Transverse colon (tissue), 4 donors: ENCODE results near the gene B3GNT7. TPM values are rescaled to one million over a fixed set of nuclear protein-coding genes. Genes with fewer than 3 reads are reported as not detected.

ENCODE experiments used
- DNase-seq: peaks from one replicate; pipeline ENCODE4 v3.0.0-alpha.2; 2019
- H3K27ac ChIP-seq, 4 donors: fragments of 200-600 bp; sonication (generic); 2 replicates each; pipeline ENCODE4 v1.5.1; 2016 to 2018; ENCODE audit warnings: inconsistent platforms in 4 of 4
- H3K27me3 ChIP-seq: fragments of 200-600 bp; sonication (generic); 2 replicates; pipeline ENCODE4 v1.5.1; 2017; ENCODE audit warnings: inconsistent platforms
- H3K36me3 ChIP-seq, 4 donors: fragments of 200-600 bp; sonication (generic); 2 replicates each; pipeline ENCODE4 v1.5.1; 2017 to 2019; ENCODE audit warnings: inconsistent platforms in 4 of 4
- H3K4me1 ChIP-seq, 4 donors: fragments of 200-600 bp; sonication (generic); 2 replicates each; pipeline ENCODE4 v1.5.1; 2017 to 2020; ENCODE audit warnings: inconsistent platforms in 4 of 4
- H3K4me3 ChIP-seq, 4 donors: fragments of 200-600 bp; sonication (generic); 1 replicate in 1 of 4; 2 replicates in 3 of 4; pipeline versions ENCODE4 v1.5.1 to v1.6.1; 2017 to 2019; ENCODE audit warnings: inconsistent platforms in 4 of 4
- H3K9me3 ChIP-seq, 2 donors: fragments of 200-600 bp; sonication (generic); 2 replicates each; pipeline ENCODE4 v1.5.1; 2017 to 2019; ENCODE audit warnings: inconsistent platforms in 2 of 2
- EP300 ChIP-seq: sonication (generic); formaldehyde crosslinking; IDR thresholded peaks from one replicate; pipeline ENCODE4 v1.6.1; 2017; ENCODE audit warnings: antibody characterized with exemption, low read depth
- POLR2A ChIP-seq: fragments of 450-650 bp; IDR thresholded peaks from one replicate; pipeline ENCODE4 v1.6.1; 2016; ENCODE audit warnings: antibody characterized with exemption, mild to moderate bottlenecking, moderate library complexity
- POLR2AphosphoS5 ChIP-seq, 3 donors: sonication (generic); formaldehyde crosslinking; IDR thresholded peaks; one replicate each; pipeline ENCODE4 v1.6.1; 2016; ENCODE audit warnings: antibody characterized with exemption in 3 of 3
- WGBS, 2 donors: methylation state at CpG; one replicate each; pipeline ENCODE4 v1.1.5; 2018; ENCODE audit warnings: low coverage in 1 of 2; 5-methylcytosine and 5-hydroxymethylcytosine counted together
- in situ Hi-C, 4 donors: fragments of 200-750 bp; cut with MboI; loops; one replicate each; pipeline versions ENCODE4 v1.15.0 to v1.15.1; 2017; ENCODE audit warnings: low sequenced_read_pairs in 3 of 4, low pct_ligation_motif_present in 1 of 4, low pct_unique_long_range_greater_than_20kb in 1 of 4
- intact Hi-C: fragments of 100-400 bp; cut with DNase I; formaldehyde crosslinking; loops from one replicate; pipeline ENCODE4 v1.15.1; 2023; ENCODE audit warnings: low total_unique reads
- total RNA-seq, 4 donors: library from RNA; depleted of rRNA; stranded (reverse); fragments of >200 nt; gene quantifications; one replicate each; pipeline ENCODE4 v1.1.0, GENCODE V29; 2016
- TF ChIP-seq, protein P1 (sequence below), 5 experiments: fragments of 200-600 bp in 3 of 5; fragments of 450-650 bp in 2 of 5; sonication (generic) in 3 of 5; IDR thresholded peaks; 1 replicate in 2 of 5; 2 replicates in 3 of 5; pipeline ENCODE4 v1.5.1; 2016 to 2017; ENCODE audit warnings: antibody characterized with exemption in 5 of 5, inconsistent platforms in 3 of 5, mild to moderate bottlenecking in 2 of 5, moderate library complexity in 1 of 5

The B3GNT7 gene
- total RNA-seq, 4 donors from 2014 or later: 41.8 to 113 (median 55.2) TPM

DNA sequence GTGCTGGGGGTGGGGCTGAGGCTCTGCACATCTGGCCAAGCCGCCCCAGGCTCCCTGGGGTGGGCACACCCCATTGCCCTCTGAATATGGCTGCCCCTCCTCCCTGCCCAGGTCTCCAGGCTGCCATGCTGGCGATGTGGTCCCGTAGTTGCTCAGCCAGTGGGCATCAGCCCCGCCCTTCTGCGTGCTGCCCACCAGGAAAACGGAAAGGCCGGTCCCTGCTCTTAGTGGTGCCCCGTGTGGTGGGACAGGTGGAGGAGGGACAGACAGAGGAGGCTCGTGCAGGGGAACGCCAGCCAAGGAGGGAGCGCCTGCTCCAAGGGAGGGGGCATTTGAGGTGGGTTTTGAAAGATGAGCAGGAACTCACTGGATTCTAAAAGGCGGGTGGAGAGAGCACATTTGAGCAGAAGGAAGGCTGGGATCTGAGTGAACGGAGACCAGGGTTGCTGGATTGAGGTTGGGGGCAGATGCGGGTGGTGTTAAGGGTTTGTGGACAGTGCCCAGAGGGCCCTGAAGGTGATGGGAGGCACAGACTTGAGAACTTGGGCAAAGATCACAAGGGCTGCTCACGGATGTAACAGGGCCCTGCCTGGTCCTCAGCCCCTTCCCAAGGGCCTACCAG, 6.7 kb upstream of the B3GNT7 start:
- peaks cover 0 to 3% of the 10 kb centered on the region in 2 donors for H3K9me3 ChIP-seq
- peaks cover 0 to 6% (median 5%) of the 10 kb centered on the region in 4 donors for H3K4me1 ChIP-seq
- in situ Hi-C loops (no loop called here), intact Hi-C loops (no loop called here)
- H3K27ac ChIP-seq: peak overlapping the region in 3 of 4 donors; percentile 2 to 53 (median 20)
- no peak for DNase-seq
- 91 to 93% methylated on average over 5 to 15 of the region's 15 CpGs for WGBS, 2 donors
- no peak overlapping the region for H3K4me3 ChIP-seq
- TF ChIP-seq EP300: no peak
- TF ChIP-seq, protein P1, sequence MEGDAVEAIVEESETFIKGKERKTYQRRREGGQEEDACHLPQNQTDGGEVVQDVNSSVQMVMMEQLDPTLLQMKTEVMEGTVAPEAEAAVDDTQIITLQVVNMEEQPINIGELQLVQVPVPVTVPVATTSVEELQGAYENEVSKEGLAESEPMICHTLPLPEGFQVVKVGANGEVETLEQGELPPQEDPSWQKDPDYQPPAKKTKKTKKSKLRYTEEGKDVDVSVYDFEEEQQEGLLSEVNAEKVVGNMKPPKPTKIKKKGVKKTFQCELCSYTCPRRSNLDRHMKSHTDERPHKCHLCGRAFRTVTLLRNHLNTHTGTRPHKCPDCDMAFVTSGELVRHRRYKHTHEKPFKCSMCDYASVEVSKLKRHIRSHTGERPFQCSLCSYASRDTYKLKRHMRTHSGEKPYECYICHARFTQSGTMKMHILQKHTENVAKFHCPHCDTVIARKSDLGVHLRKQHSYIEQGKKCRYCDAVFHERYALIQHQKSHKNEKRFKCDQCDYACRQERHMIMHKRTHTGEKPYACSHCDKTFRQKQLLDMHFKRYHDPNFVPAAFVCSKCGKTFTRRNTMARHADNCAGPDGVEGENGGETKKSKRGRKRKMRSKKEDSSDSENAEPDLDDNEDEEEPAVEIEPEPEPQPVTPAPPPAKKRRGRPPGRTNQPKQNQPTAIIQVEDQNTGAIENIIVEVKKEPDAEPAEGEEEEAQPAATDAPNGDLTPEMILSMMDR (IDR thresholded peaks at IDR 0.05): no peak
- TF ChIP-seq POLR2A: no peak
- TF ChIP-seq POLR2AphosphoS5 (IDR thresholded peaks at IDR 0.05): no peak
- peaks cover 4% of the 10 kb centered on the region for H3K27me3 ChIP-seq
- no peaks in the 10 kb centered on the region for H3K36me3 ChIP-seq

GRCh38 chr2:231390667-231391066, 4.8 kb upstream of the B3GNT7 start:
- TF ChIP-seq, protein P1 (IDR thresholded peaks at IDR 0.05): no peak
- no peak for TF ChIP-seq EP300
- no peak for TF ChIP-seq POLR2AphosphoS5 (IDR thresholded peaks at IDR 0.05)
- no peak for TF ChIP-seq POLR2A
- DNase-seq: no peak
- Histone ChIP-seq H3K27me3 (peaks cover 21% of the 10 kb centered on the region), H3K4me3 (no peak overlapping the region), H3K9me3 (no peaks in the 10 kb centered on the region), H3K27ac (no peak overlapping the region), H3K4me1 (peaks cover 0 to 18% (median 7%) of the 10 kb centered on the region in 4 donors), H3K36me3 (no peaks in the 10 kb centered on the region)
- 77 to 80% methylated on average over 1 to 8 of the region's 8 CpGs for WGBS, 2 donors
- in situ Hi-C loops (no loop called here), intact Hi-C loops (no loop called here)

DNA sequence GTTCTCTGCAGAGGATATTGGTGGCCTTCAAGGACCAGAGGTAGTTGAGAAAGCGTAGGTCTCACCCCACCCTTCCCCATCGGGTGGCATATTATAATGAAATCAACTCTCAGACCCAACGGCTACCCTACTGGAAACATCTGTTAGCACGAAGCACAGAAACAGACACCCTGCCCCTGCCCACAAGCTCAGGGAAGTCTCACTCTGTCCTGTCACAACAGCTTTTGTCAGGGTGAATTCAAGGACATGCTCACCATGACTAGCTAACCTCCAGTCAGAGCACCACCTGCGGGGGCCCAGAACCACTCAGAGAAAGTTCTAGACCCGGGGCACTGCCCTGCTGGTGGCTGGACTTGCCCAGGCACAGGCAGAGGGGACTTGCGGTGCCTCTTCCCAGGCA, 3.5 kb upstream of the B3GNT7 start:
- Histone ChIP-seq H3K9me3 (no peaks in the 10 kb centered on the region), H3K4me1 (peaks cover 0 to 31% (median 12%) of the 10 kb centered on the region in 4 donors), H3K27ac (no peak overlapping the region), H3K4me3 (no peak overlapping the region), H3K27me3 (peaks cover 30% of the 10 kb centered on the region), H3K36me3 (no peaks in the 10 kb centered on the region)
- 20 to 85% methylated on average over 1 to 7 of the region's 7 CpGs for WGBS, 2 donors
- intact Hi-C loops: no loop called here
- TF ChIP-seq, protein P1 (IDR thresholded peaks at IDR 0.05): no peak
- TF ChIP-seq EP300: no peak
- TF ChIP-seq POLR2A: no peak
- no peak for TF ChIP-seq POLR2AphosphoS5 (IDR thresholded peaks at IDR 0.05)
- in situ Hi-C loops: no loop called here
- no peak for DNase-seq

GRCh38 chr2:231392431-231393148, 2.9 kb upstream of the B3GNT7 start:
- no peak overlapping the region for H3K27ac ChIP-seq
- H3K36me3 ChIP-seq: no peaks in the 10 kb centered on the region
- H3K9me3 ChIP-seq: no peaks in the 10 kb centered on the region
- in situ Hi-C loops (no loop called here), intact Hi-C loops (no loop called here)
- H3K4me1 ChIP-seq: peaks cover 0 to 36% (median 12%) of the 10 kb centered on the region in 4 donors
- DNase-seq: no peak
- 93 to 100% methylated on average over 1 to 14 of the region's 14 CpGs for WGBS, 2 donors
- TF ChIP-seq POLR2A (no peak), EP300 (no peak), POLR2AphosphoS5 (IDR thresholded peaks at IDR 0.05) (no peak)
- TF ChIP-seq, protein P1 (IDR thresholded peaks at IDR 0.05): no peak
- H3K27me3 ChIP-seq: peaks cover 30% of the 10 kb centered on the region
- H3K4me3 ChIP-seq: no peak overlapping the region
